Brain microvascular endothelial cell (primary cell): Measurements from ENCODE around the gene ERC1.

Experiments
- DNase-seq: peaks from one replicate; pipeline ENCODE4 v3.0.0-alpha.2; 2020
- H3K27ac ChIP-seq: fragments of 250-450 bp; sonication (Bioruptor Pico); 2 replicates; pipeline ENCODE4 v1.5.1; 2020; ENCODE audit warnings: mild to moderate bottlenecking, moderate library complexity
- H3K27me3 ChIP-seq: fragments of 250-450 bp; sonication (Bioruptor Pico); replicated peaks from 2 replicates; pipeline ENCODE4 v1.5.1; 2020; ENCODE audit warnings: mild to moderate bottlenecking
- H3K36me3 ChIP-seq: fragments of 250-450 bp; sonication (Bioruptor Pico); replicated peaks from 2 replicates; pipeline ENCODE4 v1.5.1; 2020; ENCODE audit warnings: mild to moderate bottlenecking
- H3K4me3 ChIP-seq: 2 replicates; pipeline ENCODE4 v1.5.1; 2011; ENCODE audit warnings: low read depth, mild to moderate bottlenecking, control low read depth, low read length, moderate library complexity
- CTCF ChIP-seq: IDR thresholded peaks from 2 replicates; pipeline ENCODE4 v1.5.1; 2011; ENCODE audit warnings: low read depth, mild to moderate bottlenecking, moderate library complexity, low read length, control low read depth, inconsistent platforms; ENCODE audit errors: missing control alignments
- in situ Hi-C: cut with HindIII; loops from 2 replicates; pipeline ENCODE4 v1.10.0; 2017; ENCODE audit warnings: low sequenced_read_pairs, low pct_ligation_motif_present

The ERC1 gene

GRCh38 chr12:1262011-1262410 lies 271.0 kb downstream of the ERC1 start:
- in situ Hi-C loops = no loop called here

DNA sequence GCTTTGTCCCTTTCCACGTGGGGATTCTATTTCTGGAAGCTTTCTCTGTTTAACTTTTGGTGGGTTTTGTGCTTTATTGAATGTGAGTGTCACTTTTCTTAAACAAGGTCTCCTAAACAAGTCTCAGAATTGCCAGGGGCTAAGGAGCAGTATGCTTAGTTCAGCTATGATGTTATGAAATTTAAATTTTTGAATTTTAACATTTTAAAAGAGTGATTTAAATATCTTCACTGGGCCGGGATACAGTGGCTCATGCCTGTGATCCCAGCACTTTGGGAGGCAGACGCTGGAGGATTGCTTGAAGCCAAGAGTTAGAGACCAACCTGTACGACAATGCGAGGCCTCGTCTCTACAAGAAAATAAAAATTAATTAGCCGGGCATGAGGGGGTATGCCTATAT lies 276.2 kb downstream of the ERC1 start:
- no peak for TF ChIP-seq CTCF
- Histone ChIP-seq H3K27ac (no peak overlapping the region), H3K36me3 (no peaks in the 10 kb centered on the region), H3K4me3 (no peak overlapping the region), H3K27me3 (no peaks in the 10 kb centered on the region)
- no peak for DNase-seq
- in situ Hi-C loops = no loop called here

More at GRCh38 chr12:1262011-1262410, 271.0 kb downstream of the ERC1 start:
- no peak overlapping the region for H3K27ac ChIP-seq
- H3K36me3 ChIP-seq = no peaks in the 10 kb centered on the region
- H3K4me3 ChIP-seq = no peak overlapping the region
- no peak for TF ChIP-seq CTCF
- no peak for DNase-seq
- H3K27me3 ChIP-seq = no peaks in the 10 kb centered on the region

DNA sequence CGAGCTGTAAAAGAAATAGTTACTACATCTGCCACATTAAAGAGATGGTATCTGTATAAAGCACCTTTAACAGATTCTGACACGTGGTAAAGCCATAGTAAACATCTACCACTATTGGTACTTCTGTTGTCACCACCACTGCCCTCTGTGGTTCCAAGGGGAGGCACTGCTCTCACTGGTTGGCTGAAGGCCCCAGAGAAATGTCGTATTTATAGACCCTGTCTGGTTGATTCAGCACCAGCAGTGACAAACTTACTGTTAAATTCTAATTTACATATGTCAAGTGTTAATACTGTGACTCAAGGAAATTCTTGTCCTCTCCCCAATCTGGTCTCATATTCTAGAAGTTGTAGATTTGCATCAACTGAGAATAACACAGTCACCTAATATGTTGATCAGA lies 281.1 kb downstream of the ERC1 start:
- Histone ChIP-seq H3K27me3 (no peaks in the 10 kb centered on the region), H3K4me3 (no peak overlapping the region), H3K36me3 (no peaks in the 10 kb centered on the region), H3K27ac (no peak overlapping the region)
- DNase-seq = no peak
- in situ Hi-C loops = no loop called here
- no peak for TF ChIP-seq CTCF

DNA sequence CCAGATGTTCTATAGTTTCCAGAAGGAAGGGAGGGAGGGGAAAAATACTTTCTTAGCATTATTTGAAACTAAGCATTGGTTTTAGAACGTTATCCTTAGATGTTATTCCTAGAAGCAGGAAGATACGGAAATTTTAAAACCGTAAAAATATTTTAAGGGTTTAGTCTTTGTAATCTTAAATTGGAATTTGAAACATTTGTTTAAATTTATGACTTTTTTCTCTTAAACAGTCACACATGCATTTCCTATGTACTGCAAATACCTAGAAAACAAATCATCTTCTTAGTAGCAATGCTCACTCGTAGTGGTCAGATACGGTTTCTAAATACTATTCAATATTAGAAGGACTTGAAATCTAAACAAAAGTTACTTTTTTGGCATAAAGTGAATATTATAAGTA lies 282.0 kb downstream of the ERC1 start:
- Histone ChIP-seq H3K27me3 (no peaks in the 10 kb centered on the region), H3K36me3 (no peaks in the 10 kb centered on the region), H3K27ac (no peak overlapping the region), H3K4me3 (no peak overlapping the region)
- TF ChIP-seq CTCF = no peak
- in situ Hi-C loops = no loop called here
- no peak for DNase-seq

DNA sequence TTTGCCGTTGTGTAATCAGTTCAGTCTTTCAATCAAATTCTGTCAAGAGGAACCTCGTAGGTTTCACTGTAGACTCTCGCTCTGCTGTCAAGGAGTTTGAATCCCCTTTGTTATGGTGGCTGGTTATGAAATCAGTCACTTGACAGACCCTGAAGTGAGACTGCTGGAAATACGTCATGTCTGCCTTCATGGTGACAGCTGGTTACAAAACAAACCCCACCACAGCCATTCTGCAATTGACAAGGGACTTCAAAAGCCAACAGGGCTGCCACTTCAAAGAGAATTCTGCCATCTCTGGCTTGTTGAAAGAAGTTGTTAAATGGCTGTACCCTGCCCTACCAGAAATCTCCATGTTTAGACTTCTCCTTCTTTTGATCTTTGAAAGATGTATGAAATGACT lies 286.9 kb downstream of the ERC1 start:
- no peak overlapping the region for H3K27ac ChIP-seq
- H3K27me3 ChIP-seq = no peaks in the 10 kb centered on the region
- H3K36me3 ChIP-seq = no peaks in the 10 kb centered on the region
- DNase-seq = no peak
- no peak overlapping the region for H3K4me3 ChIP-seq
- TF ChIP-seq CTCF = no peak
- in situ Hi-C loops = no loop called here

DNA sequence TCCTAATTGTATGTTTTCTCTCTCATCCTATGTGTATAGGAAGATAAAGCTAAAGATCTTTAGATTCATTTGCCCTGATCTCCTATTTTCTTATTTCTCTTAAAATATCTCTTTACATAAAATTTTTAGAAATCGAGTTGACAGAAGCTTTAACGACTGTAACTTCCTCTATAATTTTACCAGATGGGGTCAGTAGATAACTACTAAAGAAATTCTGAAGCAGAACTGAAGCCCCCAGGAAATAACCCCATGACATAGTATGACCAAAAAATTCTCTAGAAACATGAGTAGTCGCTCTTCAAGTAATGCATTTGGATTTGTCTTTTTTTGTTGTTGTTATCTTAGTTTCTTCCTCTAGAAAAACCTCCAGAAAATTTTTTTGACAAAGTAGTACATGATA lies 288.0 kb downstream of the ERC1 start:
- Histone ChIP-seq H3K27ac (no peak overlapping the region), H3K27me3 (no peaks in the 10 kb centered on the region), H3K36me3 (no peaks in the 10 kb centered on the region), H3K4me3 (no peak overlapping the region)
- DNase-seq = no peak
- TF ChIP-seq CTCF = no peak
- in situ Hi-C loops = no loop called here
